Measurements from ENCODE around the gene UQCC2. TPM values are rescaled to one million over a fixed set of nuclear protein-coding genes. Genes with fewer than 3 reads are reported as not detected.

UQCC2 gene
- total RNA-seq, 1 donor from 2014 or later = 73.0 TPM

DNA sequence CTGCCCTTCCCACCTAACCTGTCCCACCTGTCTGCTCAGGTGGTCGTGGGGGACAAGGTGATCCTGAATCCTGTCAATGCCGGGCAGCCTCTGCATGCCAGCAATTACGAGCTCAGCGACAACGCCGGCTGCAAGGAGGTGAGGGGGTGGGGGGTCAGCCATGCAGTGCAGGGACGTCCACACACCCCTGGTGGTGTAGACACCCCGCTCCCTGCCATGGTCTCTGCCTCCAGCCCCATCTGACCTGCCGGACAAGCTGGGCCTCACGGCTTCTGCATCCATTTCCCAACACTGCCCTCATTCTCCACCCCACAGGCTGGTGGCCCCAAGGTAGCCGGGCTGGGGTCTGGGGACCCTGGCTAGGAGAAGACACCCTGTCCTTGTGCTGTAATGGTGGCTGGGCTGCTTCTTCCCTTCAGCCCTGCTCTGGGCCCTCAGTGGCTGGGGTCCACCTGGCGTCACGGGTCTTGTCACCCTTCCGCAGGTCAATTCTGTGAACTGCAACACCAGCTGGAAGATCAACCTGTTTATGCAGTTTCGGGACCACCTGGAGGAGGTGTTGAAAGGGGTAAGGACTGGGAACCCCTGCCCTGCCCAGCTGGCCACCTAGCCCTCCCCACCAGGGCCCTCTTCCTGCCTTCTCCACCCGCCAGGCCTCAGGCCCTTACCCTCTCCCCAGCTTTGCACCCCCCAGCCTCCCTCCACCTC lies 52.4 kb downstream of the UQCC2 start:
- DNase-seq (ENCODE audit: low read depth) = no peak

DNA sequence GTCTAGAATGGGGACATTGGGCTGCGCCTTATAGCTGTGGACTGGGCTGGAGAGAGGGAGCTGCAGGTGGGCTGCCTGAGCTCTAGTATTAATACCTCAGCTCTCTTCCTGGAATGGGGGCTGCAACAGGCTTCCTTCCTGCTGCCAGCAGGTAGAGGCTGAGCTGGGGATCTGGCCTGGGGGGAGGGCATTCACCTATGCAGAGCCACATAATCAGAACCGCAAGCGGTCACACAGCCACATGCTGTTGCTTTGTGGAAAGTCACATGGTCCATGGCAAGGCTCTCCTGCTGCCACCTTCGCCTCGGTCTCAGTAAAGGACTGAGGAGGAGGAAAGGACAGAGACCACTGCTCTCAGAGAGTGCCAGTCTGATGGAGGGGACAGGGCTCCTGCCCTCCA lies 54.7 kb downstream of the UQCC2 start:
- no peak for DNase-seq (ENCODE audit: low read depth)

DNA sequence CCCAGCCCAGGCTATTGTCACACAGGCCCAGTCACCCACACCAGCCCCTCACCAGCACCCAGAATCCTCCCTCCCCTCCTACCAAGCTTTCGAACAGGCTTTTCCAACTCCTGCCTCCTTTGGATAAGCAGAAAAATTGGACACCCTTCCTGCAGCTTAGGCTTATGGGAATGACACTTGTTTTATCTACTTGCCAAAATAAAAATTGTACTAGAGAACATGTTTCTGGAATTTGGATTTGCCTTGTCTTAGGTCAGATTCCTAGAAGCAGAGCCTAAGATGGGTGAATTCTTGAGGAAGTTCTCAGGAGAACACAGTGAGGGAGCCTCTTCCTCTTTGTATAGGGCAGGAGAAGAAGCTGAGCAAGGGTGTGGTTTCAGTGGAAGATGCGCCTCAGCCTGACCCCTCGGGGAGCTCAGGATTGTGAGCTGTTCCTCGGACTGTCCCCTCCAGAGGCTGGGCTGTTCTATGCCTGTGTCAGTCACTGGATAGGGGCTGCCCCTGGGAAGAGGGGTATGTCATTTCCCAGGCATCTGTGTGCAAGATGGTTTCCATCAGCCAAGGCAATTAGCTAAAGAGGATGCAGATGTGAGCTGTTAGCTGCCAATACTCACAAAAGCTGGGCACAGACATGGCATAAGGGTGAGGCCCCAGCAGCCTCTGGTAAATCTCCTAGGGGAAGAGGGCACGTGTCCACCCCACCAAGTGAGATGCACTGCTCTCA lies 56.5 kb downstream of the UQCC2 start:
- DNase-seq (ENCODE audit: low read depth) = no peak

DNA sequence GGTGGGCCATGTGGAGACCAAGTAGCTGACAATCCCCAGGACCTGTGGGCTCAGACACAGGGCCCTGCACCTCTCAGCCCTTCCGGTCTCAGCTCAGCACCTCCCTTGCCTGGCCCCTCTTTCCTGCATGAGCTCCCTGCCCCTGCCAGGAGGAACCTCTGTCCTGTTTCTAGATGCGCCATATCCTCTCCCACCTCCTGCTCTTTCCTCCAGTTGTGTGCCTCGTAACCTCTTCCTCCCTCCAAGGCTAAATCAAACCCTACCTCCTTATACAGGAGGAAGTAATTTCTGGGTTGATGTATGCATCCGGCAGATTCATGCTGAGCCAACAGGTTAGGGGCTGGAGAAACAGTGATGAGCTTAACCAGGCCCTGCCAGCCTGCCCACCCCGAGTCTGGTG lies 59.5 kb downstream of the UQCC2 start:
- DNase-seq (ENCODE audit: low read depth) = no peak

DNA sequence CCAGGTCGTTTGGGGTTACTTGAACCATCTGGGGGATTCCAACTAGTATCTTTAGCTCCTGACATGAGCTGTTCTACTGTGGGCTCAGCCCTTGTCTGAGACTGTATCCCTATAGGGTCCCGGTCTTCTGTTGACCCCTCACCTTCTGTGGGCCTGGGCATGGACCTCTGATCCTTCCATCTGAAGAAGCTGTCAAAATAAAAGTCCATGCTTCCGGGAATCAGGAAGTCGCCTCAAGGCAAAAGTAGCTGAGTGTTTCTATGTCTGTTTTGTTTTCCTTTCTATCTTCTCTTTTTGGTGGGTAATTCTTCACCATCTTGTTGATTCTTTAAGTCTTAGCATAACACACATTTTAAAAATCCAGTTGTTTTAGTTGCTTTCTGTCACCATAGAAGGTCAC lies 60.1 kb downstream of the UQCC2 start:
- DNase-seq (ENCODE audit: low read depth) = no peak

MicroRNAs within 50 kb of the gene (microRNA counts, 767-probe panel; counts per million panel counts)
- microRNA hsa-miR-3934 = not detected

Small RNA genes lying within 50 kb of the gene (microRNA-seq; reads per million reads assigned to microRNA genes)
- 4.8 reads per million, percentile 21 among the genes with 10 or more reads in this experiment for gene MIR3934

Other genes starting within 250 kb of the UQCC2 start
- gene BAK1, start 131.4 kb downstream of the UQCC2 start, total RNA-seq = 23.9 and 27.3 TPM in 2 replicates
- gene ITPR3, start 90.4 kb downstream of the UQCC2 start, total RNA-seq = 15.7 and 17.3 TPM in 2 replicates
- gene IP6K3, start 35.2 kb upstream of the UQCC2 start, total RNA-seq = 70.3 and 72.6 TPM in 2 replicates
- 51.9 and 53.8 TPM in 2 replicates for gene LEMD2, start 77.4 kb upstream of the UQCC2 start, total RNA-seq
- not detected in 2 replicates for gene MLN, start 92.3 kb upstream of the UQCC2 start, total RNA-seq

Measured in myocyte (in vitro differentiated cells).